Lung microvascular endothelial cell (primary cell): ENCODE data around the gene JAKMIP3. TPM values are rescaled to one million over a fixed set of nuclear protein-coding genes. Genes with fewer than 3 reads are reported as not detected.

Source experiments
- DNase-seq, 2 donors: peaks; one replicate each; pipeline versions ENCODE4 v3.0.0 to v3.0.0-alpha.2; 2010; ENCODE audit warnings: low read depth in 2 of 2
- total RNA-seq: library from RNA; depleted of rRNA; stranded (reverse); fragments of >200 nt; gene quantifications from 2 replicates; pipeline ENCODE4 v1.2.1, GENCODE V29; 2014

JAKMIP3 gene
- under 0.01 and 0.20 TPM in 2 replicates for total RNA-seq

- DNase-seq, result peak; percentile 65 to 78
These were observed at the start of gene JAKMIP3 for GRCh38 chr10:132065491-132066105. Gene JAKMIP3, plus strand, starts transcription at chr10:132065946. Its CDS starts 38,863 bp downstream, at chr10:132104809.

GRCh38 chr10:132016514-132016913 is 49.2 kb upstream of the JAKMIP3 start:
- no peak for DNase-seq

- no peak for DNase-seq
These were observed 47.3 kb upstream of the JAKMIP3 start for GRCh38 chr10:132018446-132018845.

- DNase-seq, result no peak
These were observed 46.4 kb upstream of the JAKMIP3 start for GRCh38 chr10:132019366-132019765.

GRCh38 chr10:132020456-132020855 is 45.3 kb upstream of the JAKMIP3 start:
- DNase-seq, result no peak

- DNase-seq, result no peak
These were observed 44.7 kb upstream of the JAKMIP3 start for GRCh38 chr10:132021046-132021445.

GRCh38 chr10:132021504-132022143 is 44.1 kb upstream of the JAKMIP3 start:
- no peak for DNase-seq

GRCh38 chr10:132022241-132022640 is 43.5 kb upstream of the JAKMIP3 start:
- DNase-seq, result no peak

- DNase-seq, result peak; percentile 80 to 83
These were observed 42.5 kb upstream of the JAKMIP3 start for GRCh38 chr10:132023092-132023811.

GRCh38 chr10:132027423-132027983 is 38.2 kb upstream of the JAKMIP3 start:
- no peak for DNase-seq

- no peak for DNase-seq
These were observed 37.0 kb upstream of the JAKMIP3 start for GRCh38 chr10:132028706-132029105.

- DNase-seq, result no peak
These were observed 34.8 kb upstream of the JAKMIP3 start for GRCh38 chr10:132030898-132031463.

- DNase-seq, result no peak
These were observed 32.1 kb upstream of the JAKMIP3 start for GRCh38 chr10:132033632-132034031.

- DNase-seq, result no peak
These were observed 30.3 kb upstream of the JAKMIP3 start for GRCh38 chr10:132035476-132035875.

- DNase-seq, result peak in 1 of 2 donors; percentile 10
These were observed 29.4 kb upstream of the JAKMIP3 start for GRCh38 chr10:132036153-132036886.

GRCh38 chr10:132036887-132037675 is 28.7 kb upstream of the JAKMIP3 start:
- DNase-seq, result no peak

- DNase-seq, result no peak
These were observed 28.1 kb upstream of the JAKMIP3 start for GRCh38 chr10:132037676-132037975.

GRCh38 chr10:132039371-132039770 is 26.4 kb upstream of the JAKMIP3 start:
- DNase-seq, result no peak

- DNase-seq, result no peak
These were observed 25.7 kb upstream of the JAKMIP3 start for GRCh38 chr10:132040046-132040445.

- DNase-seq, result no peak
These were observed 24.4 kb upstream of the JAKMIP3 start for GRCh38 chr10:132041340-132041739.
